CD4-positive, alpha-beta T cell treated with Interleukin-12 subunit alpha and Interleukin-12 subunit beta, for 1 hour (primary cell): ENCODE results near the gene PNPLA3.

ENCODE experiments used
- DNase-seq: peaks from one replicate; pipeline ENCODE4 v3.0.0-alpha.2; 2020

PNPLA3 gene

DNA sequence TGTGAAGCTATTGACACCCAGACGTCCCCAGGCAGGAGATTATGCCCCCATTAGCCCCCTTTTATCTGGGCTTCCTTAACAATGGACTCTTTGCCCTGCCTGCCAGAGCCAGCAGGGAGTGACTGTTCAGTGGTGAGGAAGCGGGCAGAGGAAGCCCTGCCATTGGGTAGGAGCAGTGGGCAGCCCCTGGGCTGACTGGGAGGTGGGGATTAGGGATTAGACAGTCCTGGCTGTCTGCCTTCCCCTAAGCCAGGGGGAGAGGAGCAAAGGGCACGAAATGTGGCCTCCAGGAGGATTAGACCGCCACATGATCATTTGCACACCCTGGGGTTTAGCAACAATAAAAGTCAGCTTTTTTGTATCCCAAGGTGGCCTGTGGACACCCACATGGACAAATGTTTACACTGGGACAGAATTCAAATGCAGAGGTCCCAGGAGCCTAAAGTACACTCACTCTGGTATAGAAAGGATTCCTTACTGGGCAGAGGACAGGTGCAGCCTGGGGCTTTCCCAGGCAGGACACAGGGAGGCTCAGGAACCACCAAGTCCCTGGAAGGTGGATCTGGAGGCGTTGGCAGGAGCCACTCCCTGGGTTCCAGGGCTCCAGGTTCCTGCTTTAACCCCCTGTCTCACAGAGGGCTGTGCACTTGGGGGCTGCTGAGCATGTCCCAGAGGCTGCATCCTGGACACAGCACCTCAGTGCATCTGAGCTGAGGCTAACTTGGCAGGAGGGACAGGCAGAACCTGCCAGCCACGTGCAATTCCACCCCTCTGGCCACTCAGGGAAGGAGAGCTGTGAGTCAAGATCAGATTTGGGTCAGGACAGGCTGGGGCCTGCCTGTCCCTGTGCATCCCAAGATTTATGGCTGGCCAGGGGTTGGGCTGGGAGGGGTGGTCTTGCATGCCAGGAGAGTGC, 2.1 kb downstream of the PNPLA3 start:
- no peak for DNase-seq

DNA sequence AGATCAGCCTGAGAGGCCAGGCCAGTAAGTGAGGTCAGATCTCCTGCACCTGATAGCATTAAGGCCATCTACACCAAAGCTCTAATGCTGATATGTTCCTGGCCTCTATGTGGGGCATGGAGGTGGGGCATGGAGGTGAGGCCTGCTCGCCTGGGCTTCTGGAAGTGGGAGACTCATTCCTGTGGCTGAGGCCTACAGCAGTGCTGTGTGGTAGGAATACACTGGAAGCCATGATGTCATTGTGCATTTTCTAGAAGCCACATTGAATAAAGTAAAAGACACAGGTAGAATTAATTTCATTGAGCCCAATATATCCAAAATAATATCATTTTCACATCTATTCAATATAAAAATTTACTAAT, 2.7 kb downstream of the PNPLA3 start:
- no peak for DNase-seq

DNA sequence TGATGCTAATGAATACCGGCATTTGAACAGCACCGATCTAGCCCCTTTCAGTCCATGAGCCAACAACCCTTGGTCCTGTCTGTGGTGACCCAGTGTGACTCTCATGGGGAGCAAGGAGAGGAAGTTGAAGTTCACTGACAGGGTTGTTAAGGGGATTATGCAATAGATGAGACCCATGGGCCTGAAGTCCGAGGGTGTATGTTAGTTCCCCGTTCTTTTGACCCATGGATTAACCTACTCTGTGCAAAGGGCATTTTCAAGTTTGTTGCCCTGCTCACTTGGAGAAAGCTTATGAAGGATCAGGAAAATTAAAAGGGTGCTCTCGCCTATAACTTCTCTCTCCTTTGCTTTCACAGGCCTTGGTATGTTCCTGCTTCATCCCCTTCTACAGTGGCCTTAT, 4.9 kb downstream of the PNPLA3 start:
- no peak for DNase-seq

DNA sequence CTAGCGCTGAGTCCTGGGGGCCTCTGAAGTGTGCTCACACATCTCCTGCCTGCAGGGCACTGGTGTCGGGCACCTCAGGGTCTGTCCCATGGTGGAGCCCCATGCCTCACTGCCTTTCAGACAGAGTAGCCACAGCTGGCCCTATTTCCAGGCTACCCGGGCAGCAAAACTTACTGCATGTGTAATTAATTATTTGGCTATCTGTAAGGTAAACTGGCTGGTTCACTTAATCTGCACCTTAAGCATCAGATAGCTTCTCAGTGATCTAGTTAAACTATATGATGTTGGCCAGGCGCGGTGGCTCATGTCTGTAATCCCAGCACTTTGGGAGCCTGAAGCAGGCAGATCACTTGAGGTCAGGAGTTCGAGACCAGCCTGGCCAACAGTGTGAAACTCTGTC, 5.3 kb downstream of the PNPLA3 start:
- no peak for DNase-seq

DNA sequence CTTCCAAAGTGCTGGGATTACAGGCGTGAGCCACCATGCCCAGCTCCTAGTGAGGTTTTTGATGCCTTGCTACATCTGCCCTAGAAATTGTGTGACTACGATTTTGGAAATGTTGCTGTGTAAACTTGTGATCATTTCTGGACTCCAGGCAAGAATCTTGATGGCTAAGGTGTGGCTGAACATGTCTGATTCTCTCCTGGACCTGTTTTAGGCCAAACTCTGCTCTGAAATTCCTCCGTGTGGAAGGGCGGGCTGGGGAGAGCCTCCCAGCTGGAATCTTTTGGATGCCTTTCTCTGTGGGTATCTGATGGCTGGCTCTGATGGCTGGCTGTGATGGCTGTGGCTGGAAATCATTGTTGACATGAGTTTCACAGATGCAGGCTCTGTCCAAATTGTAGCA, 8.2 kb downstream of the PNPLA3 start:
- DNase-seq, result no peak

DNA sequence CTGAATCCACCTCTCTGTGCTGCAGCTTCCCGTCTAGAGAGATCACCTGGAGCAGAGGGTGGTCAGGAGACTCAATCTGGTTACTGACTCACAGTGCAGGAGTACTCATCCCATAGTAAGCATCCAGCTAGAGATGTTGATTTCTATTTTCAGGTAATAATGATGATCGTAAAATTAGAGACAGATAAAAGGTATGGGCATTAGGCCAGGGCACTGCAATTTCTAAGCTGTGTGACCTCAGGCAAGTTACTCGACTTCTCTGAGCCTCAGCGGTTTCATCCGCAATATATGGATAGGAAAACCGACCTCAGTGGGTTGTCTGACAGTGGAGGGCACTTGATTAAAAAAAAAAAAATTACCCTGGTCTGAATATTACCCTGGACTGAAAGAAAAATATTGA, 17.8 kb downstream of the PNPLA3 start:
- DNase-seq, result no peak

DNA sequence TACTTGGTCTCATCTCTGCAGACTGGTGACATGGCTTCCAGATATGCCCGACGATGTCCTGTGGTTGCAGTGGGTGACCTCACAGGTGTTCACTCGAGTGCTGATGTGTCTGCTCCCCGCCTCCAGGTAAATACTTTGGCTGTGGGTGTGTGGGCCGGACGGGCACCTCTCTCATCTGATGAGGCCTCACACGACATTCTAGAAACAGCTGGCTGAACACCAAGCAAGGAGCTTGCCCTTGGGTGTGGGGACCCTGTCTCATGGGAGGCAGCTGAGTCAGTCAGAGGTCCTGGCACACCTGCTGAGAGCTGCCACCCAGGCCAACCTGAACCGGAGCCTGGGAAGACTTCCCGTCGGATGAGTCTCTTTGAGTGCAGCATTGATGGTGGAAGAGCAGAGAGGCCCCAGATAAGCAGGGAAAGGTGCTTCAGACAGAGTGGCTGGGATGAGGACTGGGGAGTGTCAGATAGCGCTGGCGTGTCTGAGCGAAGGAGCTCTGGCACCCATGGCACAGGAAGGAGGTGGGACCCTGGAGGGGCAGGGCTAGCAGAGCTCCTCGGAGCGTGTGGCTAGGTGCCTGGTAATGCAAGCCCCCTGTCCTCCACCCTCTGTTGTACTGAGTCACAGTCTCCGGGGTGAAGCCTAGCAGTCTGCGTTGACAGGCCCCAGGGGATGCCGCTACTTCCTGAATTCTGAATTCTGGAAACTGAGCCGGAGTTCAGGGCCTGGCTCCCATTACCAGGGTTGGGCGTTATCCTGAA, 21.2 kb downstream of the PNPLA3 start:
- DNase-seq, result no peak

DNA sequence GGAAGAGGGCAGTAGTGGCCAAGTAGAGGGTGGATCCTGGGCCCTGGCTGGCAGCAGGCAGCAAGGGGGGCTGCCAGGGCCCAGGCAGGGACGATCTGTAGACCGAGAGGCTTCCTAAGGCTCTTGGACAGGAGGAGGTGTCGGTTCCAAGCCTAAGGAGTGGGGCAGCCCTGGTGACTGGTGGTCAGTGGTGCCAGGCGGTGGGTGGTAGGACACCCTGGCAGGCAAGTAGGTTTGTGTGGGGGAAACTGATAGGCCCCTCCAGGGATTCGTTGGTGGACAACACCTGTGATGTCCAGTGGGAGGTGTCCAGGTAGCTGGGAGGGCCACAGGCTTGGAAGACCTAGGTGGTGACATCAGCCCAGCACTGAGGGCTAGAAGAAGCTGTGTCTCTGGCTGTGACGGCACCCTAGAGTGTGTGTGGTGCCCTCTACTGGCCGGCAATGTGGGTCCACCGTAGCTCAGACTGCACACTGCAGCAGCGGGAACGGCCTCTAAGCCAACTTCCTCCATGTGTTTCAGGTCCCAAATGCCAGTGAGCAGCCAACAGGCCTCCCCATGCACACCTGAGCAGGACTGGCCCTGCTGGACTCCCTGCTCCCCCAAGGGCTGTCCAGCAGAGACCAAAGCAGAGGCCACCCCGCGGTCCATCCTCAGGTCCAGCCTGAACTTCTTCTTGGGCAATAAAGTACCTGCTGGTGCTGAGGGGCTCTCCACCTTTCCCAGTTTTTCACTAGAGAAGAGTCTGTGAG, 22.2 kb downstream of the PNPLA3 start:
- DNase-seq, result peak; percentile 62

DNA sequence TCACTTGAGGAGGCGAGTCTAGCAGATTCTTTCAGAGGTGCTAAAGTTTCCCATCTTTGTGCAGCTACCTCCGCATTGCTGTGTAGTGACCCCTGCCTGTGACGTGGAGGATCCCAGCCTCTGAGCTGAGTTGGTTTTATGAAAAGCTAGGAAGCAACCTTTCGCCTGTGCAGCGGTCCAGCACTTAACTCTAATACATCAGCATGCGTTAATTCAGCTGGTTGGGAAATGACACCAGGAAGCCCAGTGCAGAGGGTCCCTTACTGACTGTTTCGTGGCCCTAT, 22.7 kb downstream of the PNPLA3 start:
- DNase-seq, result no peak

DNA sequence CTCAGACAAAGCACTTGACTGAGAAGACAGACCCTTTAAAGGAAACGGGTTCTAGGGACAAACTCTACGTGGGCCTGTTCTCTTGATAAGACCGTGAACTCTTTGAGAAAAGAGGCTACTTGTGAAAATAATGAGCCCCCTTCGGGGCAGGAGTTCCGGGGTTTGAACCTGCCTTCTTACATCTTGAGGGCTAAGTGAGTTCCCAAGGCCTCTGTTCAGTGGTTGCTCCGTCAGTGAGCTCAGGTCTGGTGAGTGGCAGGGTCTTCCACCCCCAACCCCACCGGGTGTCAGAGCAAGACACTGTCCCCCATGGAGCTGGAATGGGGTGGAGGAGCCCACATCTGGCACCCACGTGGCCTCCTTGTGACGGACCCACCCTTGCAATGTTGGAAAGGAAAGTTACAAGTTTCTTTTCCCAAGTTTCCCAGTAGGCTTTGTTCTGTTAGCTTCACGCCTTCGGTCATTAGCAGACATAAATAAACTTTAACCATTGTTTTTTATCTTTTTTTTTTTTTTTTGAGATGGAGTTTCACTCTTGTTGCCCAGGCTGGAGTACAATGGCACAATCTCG, 25.3 kb downstream of the PNPLA3 start:
- no peak for DNase-seq

DNA sequence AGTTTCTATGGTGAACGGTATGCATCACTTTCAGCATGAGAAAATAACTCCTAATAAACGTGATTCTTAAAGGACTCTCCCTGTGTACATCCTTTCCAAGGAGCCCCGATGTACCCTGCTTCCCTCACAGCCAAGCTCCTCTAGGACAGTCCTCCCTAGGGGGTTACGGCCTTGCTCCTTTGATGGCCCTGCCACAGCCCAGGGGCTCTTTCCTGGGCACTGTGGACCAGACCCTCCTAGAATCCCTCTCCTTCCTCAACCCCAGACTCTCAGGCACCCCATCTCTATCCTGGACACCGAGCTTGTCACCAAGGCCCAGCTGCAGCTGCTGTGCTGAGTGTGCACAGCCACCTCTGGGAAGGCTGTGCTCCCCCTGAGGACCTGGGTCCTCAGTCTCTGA, 27.8 kb downstream of the PNPLA3 start:
- no peak for DNase-seq

DNA sequence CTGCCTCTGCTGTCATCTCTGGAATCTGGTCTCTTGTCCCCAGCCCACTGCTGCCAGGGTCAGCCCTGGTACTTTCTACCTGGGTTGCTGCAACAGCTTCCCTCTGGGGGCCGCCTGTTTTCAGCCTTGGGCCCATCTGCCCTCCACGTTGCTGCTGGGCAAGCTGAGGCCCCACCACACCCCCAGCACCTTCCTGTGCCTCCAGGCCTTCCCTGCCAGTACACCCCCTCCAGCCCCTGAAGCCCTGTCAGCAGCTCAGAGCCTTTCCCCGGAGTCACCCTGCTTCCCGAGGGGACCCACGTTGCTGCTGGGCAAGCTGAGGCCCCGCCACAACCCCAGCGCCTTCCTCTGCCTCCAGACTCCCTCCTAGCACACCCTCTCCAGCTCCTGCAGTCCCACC, 28.4 kb downstream of the PNPLA3 start:
- no peak for DNase-seq

DNA sequence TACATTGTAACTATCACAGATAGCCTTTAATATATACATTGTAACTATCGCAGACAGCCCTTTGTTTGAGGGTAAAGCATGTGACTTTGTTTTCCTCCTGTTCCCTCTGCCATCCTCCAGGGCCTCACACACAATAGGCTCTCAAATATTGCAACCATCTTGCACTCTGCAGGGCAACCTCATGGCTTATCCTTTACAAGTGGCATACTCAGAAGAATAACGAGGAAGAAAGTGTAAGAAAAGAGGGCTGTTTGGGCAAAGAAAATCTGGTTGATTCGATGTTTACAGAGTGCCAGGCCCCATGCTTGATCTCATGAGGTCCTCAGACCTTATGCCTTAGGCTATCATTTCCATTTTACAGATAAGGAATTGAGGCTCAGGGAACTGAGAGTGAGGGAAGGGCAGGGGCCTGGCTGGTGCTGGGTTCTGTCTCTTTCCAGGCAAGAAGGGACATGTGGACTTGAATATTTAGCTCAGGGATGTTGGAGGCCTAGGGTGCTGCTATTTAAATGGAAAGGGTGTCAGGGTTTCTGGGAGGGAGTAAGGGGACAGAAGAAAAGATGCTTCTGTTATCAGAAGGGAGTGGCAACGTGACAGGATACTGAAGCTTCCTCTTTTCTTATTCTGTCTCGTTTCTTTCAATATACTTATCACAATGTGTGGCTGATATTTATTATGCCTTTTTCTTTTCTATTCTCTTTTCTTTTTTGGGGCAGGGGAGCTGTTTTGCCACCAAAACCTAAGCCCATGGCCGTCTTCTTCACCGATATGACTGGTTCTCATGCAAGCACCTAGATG, 30.6 kb downstream of the PNPLA3 start:
- DNase-seq, result no peak

DNA sequence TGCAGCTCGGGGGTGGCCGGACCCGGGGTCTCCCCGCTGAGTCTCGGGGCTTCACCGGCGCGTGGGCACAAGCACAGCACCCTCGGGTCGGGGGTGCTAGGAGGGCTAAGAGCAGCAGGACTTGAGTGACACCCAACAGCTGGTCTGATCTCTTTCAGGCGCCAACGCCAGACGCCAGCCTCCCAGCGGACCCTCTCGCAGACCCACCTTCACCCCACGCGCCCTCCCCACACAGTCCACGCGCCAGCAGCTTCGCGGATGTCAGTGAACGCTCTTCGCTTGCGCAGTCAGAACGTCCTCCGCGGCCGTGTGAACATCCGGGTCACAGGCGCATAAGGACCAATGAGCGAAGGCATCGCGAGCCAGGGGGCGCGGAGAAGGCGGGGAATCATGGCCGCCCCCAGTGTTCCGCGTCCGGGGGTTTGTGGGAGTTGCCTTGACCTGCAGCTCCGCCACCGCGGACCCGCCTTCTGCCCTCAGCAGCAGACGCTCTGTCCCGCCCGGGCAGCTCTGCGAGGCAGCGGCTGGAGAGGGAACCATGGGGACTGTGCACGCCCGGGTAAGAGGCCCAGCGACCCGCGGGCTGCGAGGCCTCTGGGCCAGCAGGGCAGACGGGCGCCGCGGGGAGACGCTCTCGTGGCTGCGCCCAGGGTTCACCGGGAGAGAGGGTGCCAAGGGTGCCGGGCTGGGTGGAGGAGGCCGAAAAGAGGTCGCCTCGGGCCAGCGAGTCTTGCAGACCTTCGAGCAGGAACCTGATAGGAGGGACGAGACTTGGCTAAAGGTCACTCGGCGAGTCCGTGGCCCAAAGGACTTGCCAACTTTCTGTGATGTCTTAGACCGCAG, 31.7 kb downstream of the PNPLA3 start, which contains the start of gene SAMM50:
Gene SAMM50 (plus strand): TSS at position 403 of the 843 bp plus-strand sequence. CDS start 136 bp downstream, at position 539.
- peak; percentile 92 for DNase-seq

DNA sequence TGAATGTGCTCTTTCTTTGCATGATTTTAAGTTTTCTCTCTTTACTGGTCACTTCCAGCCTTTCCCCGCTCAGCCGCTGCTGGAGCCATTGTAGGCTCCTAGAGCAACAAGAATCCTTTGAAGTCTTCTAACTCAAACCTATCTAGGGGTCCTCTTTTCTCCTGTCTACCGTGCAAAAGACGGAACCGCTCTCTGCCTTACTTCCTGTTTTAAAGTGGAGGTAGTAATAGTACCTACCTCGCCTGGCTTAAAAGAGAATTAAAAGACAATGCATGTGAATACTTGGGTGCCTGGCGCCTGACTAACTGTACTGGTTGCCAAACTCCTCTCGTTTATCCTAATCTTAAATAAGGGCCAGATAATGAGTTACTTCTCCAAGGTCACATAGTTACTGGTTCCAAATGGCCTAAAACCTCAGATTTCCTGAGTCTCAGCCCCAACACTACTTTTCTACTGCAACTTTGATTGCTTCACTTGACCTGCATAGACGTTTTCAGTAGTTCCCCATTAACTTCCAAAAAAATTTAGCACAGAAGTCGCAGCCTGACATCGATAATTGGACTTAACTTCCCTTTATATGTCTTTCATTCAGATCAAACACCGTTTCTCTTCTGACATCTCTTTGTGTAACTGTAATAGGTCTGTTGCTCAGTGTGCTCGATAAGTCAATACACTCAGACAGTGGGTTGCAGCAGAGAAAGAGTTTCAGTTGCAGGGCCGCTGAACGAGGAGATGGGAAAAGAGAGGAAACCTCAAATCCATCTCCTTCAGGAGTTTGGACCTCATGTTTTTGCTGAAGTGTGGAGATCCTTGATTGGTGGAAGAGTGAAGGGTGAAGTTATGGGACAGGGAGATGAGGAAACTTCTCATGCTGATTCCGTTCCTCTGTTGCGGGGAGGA, 32.5 kb downstream of the PNPLA3 start:
- DNase-seq, result peak; percentile 14

DNA sequence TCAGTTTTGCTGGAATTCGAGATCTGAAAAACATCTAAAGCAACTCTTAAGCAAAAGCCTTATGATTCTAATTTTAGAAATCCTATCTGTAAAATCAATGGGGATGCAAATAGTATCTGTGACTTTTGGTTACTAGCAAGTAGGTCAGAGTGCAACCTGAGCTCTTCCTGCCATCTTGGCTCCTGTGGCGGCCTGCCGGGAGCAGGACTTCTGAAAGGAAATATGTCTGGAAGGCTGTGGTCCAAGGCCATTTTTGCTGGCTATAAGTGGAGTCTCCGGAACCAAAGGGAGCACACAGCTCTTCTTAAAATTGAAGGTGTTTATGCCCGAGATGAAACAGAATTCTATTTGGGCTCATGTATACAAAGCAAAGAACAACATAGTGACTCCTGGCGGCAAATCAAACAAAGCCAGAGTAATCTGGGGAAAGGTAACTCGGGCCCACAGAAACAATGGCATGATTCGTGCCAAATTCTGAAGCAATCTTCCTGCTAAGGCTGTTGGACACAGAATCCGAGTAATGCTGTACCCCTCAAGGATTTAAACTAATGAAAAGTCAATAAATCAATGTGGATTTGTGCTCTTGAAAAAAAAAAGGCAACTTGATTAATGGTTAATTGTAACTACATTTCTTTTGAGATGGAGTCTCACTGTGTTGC, 33.3 kb downstream of the PNPLA3 start:
- no peak for DNase-seq

DNA sequence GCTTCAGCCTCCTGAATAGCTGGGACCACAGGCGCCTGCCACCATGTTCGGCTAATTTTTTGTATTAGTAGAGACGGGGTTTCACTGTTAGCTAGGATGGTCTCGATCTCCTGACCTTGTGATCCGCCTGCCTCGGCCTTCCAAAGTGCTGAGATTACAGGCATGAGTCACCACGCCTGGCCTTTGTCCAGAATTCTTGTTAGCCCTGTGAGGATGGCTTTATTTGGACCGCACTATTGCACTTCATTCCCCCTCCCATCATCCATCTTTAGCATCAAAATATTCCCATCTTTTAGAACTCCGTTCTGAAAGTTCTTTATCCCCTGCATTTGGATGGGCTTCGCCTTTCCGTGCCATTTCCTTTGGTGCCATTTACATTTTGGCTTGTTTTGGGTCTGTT, 34.3 kb downstream of the PNPLA3 start:
- DNase-seq, result no peak

DNA sequence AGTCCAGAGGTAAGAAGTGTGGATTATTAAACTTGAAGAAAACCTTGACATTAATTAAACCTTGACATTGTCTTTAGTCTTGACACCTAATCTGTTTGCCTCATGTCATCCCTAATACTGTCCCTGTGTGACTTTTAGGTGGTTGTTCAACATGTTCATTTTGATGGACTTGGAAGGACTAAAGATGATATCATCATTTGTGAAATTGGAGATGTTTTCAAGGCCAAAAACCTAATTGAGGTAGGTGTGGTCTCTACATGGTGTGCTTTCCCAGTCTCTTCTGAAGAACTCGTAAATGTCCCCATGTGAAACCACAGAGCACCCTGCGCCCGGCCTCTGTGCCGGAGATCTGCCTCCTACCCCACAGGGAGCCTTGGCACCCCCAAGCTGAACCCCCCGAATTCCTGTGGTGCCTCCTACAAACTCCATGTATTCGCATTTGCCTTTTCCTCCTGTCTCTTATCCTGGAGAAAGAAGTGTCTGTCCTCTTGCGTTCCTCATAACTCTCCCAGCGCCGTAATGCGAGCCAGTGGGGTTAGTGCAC, 40.8 kb downstream of the PNPLA3 start:
- DNase-seq, result no peak

DNA sequence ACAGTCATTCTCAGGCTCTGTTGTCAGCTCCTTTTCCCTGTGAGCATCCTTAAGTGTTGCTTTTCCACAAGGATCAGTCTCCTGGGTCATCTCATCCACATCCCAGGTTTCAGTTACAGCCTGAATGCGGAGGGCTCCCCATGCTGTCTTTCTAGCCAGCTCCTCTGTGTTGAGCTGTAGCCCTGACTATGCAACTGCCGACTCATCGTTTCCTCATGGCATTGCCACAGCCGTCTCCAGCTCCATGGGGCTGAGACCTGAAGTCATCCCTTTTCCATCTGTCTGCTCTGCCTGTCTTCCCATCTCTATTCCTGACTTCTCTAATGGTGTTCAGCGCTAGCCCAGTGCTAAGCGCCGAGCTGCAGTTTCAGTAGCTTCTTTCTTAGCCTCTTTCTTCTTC, 43.5 kb downstream of the PNPLA3 start:
- DNase-seq, result no peak

DNA sequence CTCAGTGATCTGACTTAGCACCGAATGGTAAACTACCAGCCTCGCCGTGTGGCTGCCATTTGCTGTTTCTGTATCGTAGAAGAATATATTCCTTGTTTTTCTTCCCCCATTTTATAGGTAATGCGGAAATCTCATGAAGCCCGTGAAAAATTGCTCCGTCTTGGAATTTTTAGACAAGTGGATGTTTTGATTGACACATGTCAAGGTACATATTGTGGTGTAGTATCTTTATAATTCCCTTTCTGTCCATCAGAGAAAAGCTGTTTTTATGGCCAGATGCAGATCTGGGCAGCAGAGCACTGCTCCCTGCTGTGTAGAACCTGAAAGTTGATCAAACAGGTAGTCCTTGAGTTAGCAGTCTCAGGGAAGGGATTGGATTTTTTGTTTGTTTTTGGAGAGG, 45.0 kb downstream of the PNPLA3 start:
- no peak for DNase-seq
